SK-N-SH (cell line): ENCODE data around the gene CCDC116. TPM values are rescaled to one million over a fixed set of nuclear protein-coding genes. Genes with fewer than 3 reads are reported as not detected.

ENCODE experiments used
- CTCF ChIA-PET: fragments of 300-600, 350-600 bp; formaldehyde crosslinking; extraction: SDS; loops from one replicate; lab custom pipeline; 2021; lab: Yijun Ruan, JAX
- POLR2A ChIA-PET: fragments of 350-600 bp; sonication (Branson Sonifier 250); formaldehyde crosslinking; extraction: SDS; loops from one replicate; lab custom pipeline; 2020; ENCODE audit warnings: antibody characterized with exemption, inconsistent platforms; lab: Yijun Ruan, JAX
- DNase-seq: peaks from one replicate; pipeline ENCODE4 v3.0.0; 2012
- H2AFZ ChIP-seq: fragments of 200-600 bp; sonication (generic); 2 replicates; pipeline ENCODE4 v1.8.1; 2016; ENCODE audit warnings: antibody characterized with exemption, mild to moderate bottlenecking, low read depth
- H3F3A ChIP-seq: fragments of 200-600 bp; sonication (generic); replicated peaks from 2 replicates; pipeline ENCODE3; 2016; ENCODE audit warnings: antibody characterized with exemption, mild to moderate bottlenecking; ENCODE audit not compliant: insufficient read depth
- H3K27ac ChIP-seq, 2 experiments: fragments of 200-500 bp in 1 of 2; fragments of 200-600 bp in 1 of 2; sonication (Bioruptor generic) in 1 of 2; sonication (generic), shearing (Covaris generic) in 1 of 2; 2 replicates each; pipeline versions ENCODE4 v1.5.1 to v1.6.1; 2014 to 2016; ENCODE audit warnings: low read depth in 2 of 2, inconsistent platforms in 1 of 2, low read length in 1 of 2, mild to moderate bottlenecking in 1 of 2, mixed read lengths in 1 of 2
- H3K27me3 ChIP-seq: fragments of 200-600 bp; sonication (generic), shearing (Covaris generic); 2 replicates; pipeline ENCODE4 v1.6.1; 2016; ENCODE audit warnings: mixed run types; ENCODE audit not compliant: insufficient read depth
- H3K36me3 ChIP-seq, 2 experiments: fragments of 200-500 bp in 1 of 2; fragments of 200-600 bp in 1 of 2; sonication (Bioruptor generic) in 1 of 2; sonication (generic) in 1 of 2; replicated peaks in 1 of 2; 2 replicates each; pipeline versions ENCODE3 to v1.5.1; 2014 to 2016; ENCODE audit warnings: low read length in 1 of 2, mild to moderate bottlenecking in 1 of 2; ENCODE audit not compliant: insufficient read depth in 2 of 2, control insufficient read depth in 1 of 2
- H3K4me1 ChIP-seq, 2 experiments: fragments of 200-500 bp in 1 of 2; fragments of 200-600 bp in 1 of 2; sonication (Bioruptor generic) in 1 of 2; sonication (generic), shearing (Covaris generic) in 1 of 2; 2 replicates each; pipeline versions ENCODE4 v1.5.1 to v1.6.1; 2014 to 2016; ENCODE audit warnings: low read depth in 1 of 2, low read length in 1 of 2, mixed run types in 1 of 2; ENCODE audit not compliant: insufficient read depth in 2 of 2, control insufficient read depth in 1 of 2
- H3K4me2 ChIP-seq: fragments of 200-600 bp; sonication (generic), shearing (Covaris generic); 2 replicates; pipeline ENCODE4 v1.6.1; 2017; ENCODE audit warnings: mixed run types
- H3K4me3 ChIP-seq, 2 experiments: fragments of 200-500 bp in 1 of 2; fragments of 200-600 bp in 1 of 2; sonication (Bioruptor generic) in 1 of 2; sonication (generic), shearing (Covaris generic) in 1 of 2; 2 replicates each; pipeline versions ENCODE4 v1.5.1 to v1.8.1; 2014 to 2016; ENCODE audit warnings: low read depth in 2 of 2, inconsistent platforms in 1 of 2, low read length in 1 of 2, mild to moderate bottlenecking in 1 of 2, mixed read lengths in 1 of 2, moderate library complexity in 1 of 2
- H3K79me2 ChIP-seq: fragments of 200-600 bp; sonication (generic); 2 replicates; pipeline ENCODE4 v1.8.1; 2017; ENCODE audit warnings: mild to moderate bottlenecking; ENCODE audit not compliant: insufficient read depth
- H3K9ac ChIP-seq: fragments of 200-600 bp; sonication (generic); 2 replicates; pipeline ENCODE4 v1.6.1; 2017; ENCODE audit warnings: mixed run types
- H3K9me2 ChIP-seq: fragments of 200-600 bp; sonication (generic); 2 replicates; pipeline ENCODE4 v1.6.1; 2017; ENCODE audit warnings: mixed run types
- H3K9me3 ChIP-seq: fragments of 200-600 bp; sonication (generic); 2 replicates; pipeline ENCODE4 v1.6.1; 2017; ENCODE audit warnings: mixed run types, mild to moderate bottlenecking, moderate library complexity
- H4K20me1 ChIP-seq: fragments of 200-600 bp; sonication (generic); 2 replicates; pipeline ENCODE4 v1.6.1; 2017; ENCODE audit warnings: mild to moderate bottlenecking, mixed run types; ENCODE audit not compliant: insufficient read depth
- CTCF ChIP-seq: fragments of 200-600 bp; sonication (generic); IDR thresholded peaks from 2 replicates; pipeline ENCODE4 v1.6.1; 2017; ENCODE audit warnings: antibody characterized with exemption, mild to moderate bottlenecking, moderate library complexity
- ELF1 ChIP-seq: IDR thresholded peaks from 2 replicates; pipeline ENCODE4 v1.4.0; 2012
- EZH2phosphoT487 ChIP-seq: fragments of 200-600 bp; sonication (generic); IDR thresholded peaks from 2 replicates; pipeline ENCODE4 v1.6.1; 2017; ENCODE audit warnings: low read depth, mixed run types, mild to moderate bottlenecking, antibody characterized with exemption, moderate library complexity, borderline replicate concordance
- GABPA ChIP-seq: IDR thresholded peaks from 2 replicates; pipeline ENCODE4 v1.4.0; 2012; ENCODE audit warnings: low read depth, mild to moderate bottlenecking
- NRF1 ChIP-seq: IDR thresholded peaks from 2 replicates; pipeline ENCODE4 v1.6.1; 2012; ENCODE audit warnings: low read depth, mild to moderate bottlenecking, low read length
- PBX3 ChIP-seq: IDR thresholded peaks from 2 replicates; pipeline ENCODE4; 2012
- RAD21 ChIP-seq: IDR thresholded peaks from 2 replicates; pipeline ENCODE4 v1.6.1; 2012; ENCODE audit warnings: mild to moderate bottlenecking, low read length
- SIN3A ChIP-seq: IDR thresholded peaks from 2 replicates; pipeline ENCODE4 v1.6.1; 2012; ENCODE audit warnings: low read depth, mild to moderate bottlenecking, low read length, moderate library complexity, borderline replicate concordance
- SMC3 ChIP-seq: IDR thresholded peaks from 2 replicates; pipeline ENCODE4 v1.6.1; 2012; ENCODE audit warnings: low read depth, low read length, improper control_type of control experiment
- YY1 ChIP-seq: IDR thresholded peaks from 2 replicates; pipeline ENCODE4 v1.4.0; 2012; ENCODE audit warnings: low read depth, mild to moderate bottlenecking
- WGBS: methylation state at CpG from one replicate; pipeline ENCODE4 v1.1.6; 2017; ENCODE audit warnings: low lambda C conversion rate; 5-methylcytosine and 5-hydroxymethylcytosine counted together
- polyA plus RNA-seq, 3 experiments: library from polyadenylated mRNA; depleted of rRNA; stranded (reverse); fragments of >200 nt; gene quantifications; 2 replicates each; pipeline ENCODE4 v1.2.3, GENCODE V29; 2012
- TF ChIP-seq, protein P1 (sequence below): IDR thresholded peaks from 2 replicates; pipeline ENCODE4 v1.4.0; 2012; ENCODE audit warnings: low read depth

Gene CCDC116
- polyA plus RNA-seq, 1 of the 3 experiments (the other 2 are of a cell fraction), result 0.28 TPM

- no peak for TF ChIP-seq CTCF
- TF ChIP-seq, protein P1, sequence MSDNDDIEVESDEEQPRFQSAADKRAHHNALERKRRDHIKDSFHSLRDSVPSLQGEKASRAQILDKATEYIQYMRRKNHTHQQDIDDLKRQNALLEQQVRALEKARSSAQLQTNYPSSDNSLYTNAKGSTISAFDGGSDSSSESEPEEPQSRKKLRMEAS, result no peak
- no peak for TF ChIP-seq GABPA
These were observed 1.5 kb upstream of the CCDC116 start (continued) for GRCh38 chr22:21631025-21631424.

DNA sequence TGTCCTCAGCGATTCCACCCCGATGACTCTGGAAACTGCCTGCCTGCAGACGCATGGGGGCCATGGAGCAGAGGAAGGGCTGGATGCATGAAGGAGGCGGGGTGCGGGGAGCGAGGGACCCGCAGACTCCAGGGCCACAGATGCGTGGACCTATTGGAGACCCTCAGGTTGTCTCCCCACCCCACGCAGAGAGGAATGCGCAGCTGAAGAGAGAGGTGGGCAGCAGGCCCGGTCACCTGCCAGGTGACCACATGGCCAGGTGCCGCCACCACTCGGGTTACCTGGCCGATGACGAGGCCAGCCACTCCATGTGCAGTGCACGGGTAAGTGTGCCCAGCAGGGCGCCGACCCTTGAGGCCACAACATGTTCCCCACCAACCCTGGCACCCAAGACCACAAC is 371 bp downstream of the CCDC116 start:
- TF ChIP-seq SMC3, result no peak
- no peak for TF ChIP-seq YY1
- no peak for TF ChIP-seq NRF1
- TF ChIP-seq EZH2phosphoT487, result no peak
- TF ChIP-seq ELF1, result no peak
- TF ChIP-seq, all 33 proteins: peak for 0
- Histone ChIP-seq H3K9me2 (no peaks in the 10 kb centered on the region), H3K4me1 (peaks cover 6 to 12% of the 10 kb centered on the region in 2 experiments; a peak in 1 of 4 replicates), H3K9ac (no peak overlapping the region), H4K20me1 (peaks cover 7% of the 10 kb centered on the region), H3F3A (peaks cover 2% of the 10 kb centered on the region), H3K79me2 (peaks cover 17% of the 10 kb centered on the region; the same call in 1 of the 2 replicates), H3K9me3 (no peaks in the 10 kb centered on the region), H3K27ac (no peak overlapping the region), H3K27me3 (no peaks in the 10 kb centered on the region), H3K4me2 (no peak overlapping the region), H3K36me3 (peaks cover 0 to 5% of the 10 kb centered on the region in 2 experiments), H3K4me3 (no peak overlapping the region), H2AFZ (no peak overlapping the region)
- CTCF ChIA-PET, result interaction anchor here (1.3 to 11.2 kb wide), 3 partner anchors 7 to 305 kb away, joined by 3 to 145 read pairs (median 12); partner anchors contain the start of gene SDF2L1
- WGBS, result 83% methylated on average over 8 of the region's 18 CpGs
- DNase-seq, result no peak
- POLR2A ChIA-PET, result no interaction called here

DNA sequence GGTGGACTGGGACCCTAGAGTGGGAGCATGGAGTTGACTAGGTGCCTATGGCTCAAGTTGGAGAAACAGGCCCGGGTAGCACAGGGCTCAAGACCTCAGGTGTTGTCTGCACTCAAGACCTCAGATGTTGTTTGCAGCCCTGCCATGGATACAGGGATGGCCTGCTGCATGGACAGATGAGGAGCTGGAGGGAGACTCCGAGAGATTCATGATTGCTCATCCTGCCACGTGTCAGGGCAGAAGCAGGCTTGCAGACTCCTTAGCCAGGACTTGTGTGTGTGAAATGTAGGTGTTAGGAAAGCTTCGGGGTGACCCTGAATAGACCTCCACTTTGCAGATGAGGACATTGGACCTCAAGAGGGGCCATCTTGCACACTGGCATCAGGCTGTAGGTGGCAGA is 921 bp downstream of the CCDC116 start:
- H2AFZ ChIP-seq, result no peak overlapping the region
- ChIA-PET POLR2A (no interaction called here), CTCF (interaction anchor here (1.3 to 3.1 kb wide), 3 partner anchors 9 to 305 kb away, joined by 3 to 12 read pairs (median 9); partner anchors contain the start of gene SDF2L1)
- H3F3A ChIP-seq, result no peaks in the 10 kb centered on the region
- H3K9me2 ChIP-seq, result no peaks in the 10 kb centered on the region
- WGBS, result 100% methylated on average over 1 of the region's 4 CpGs
- no peak overlapping the region for H3K4me3 ChIP-seq
- no peaks in the 10 kb centered on the region for H3K27me3 ChIP-seq
- no peak for DNase-seq
- H3K9me3 ChIP-seq, result no peaks in the 10 kb centered on the region
- no peaks in the 10 kb centered on the region for H3K36me3 ChIP-seq
- H3K4me1 ChIP-seq, result peaks cover under 1 to 7% of the 10 kb centered on the region in 2 experiments; a peak in 1 of 4 replicates
- peaks cover 11% of the 10 kb centered on the region; the same call in 1 of the 2 replicates for H3K79me2 ChIP-seq
- no peak overlapping the region for H3K27ac ChIP-seq
- no peak overlapping the region for H3K4me2 ChIP-seq
- TF ChIP-seq RAD21 (no peak), PBX3 (no peak), SIN3A (no peak)
- H4K20me1 ChIP-seq, result peaks cover 1% of the 10 kb centered on the region
- no peak overlapping the region for H3K9ac ChIP-seq
